Forelimb muscle (tissue), 1 donor: ENCODE measurements around the gene OTOA. TPM values are rescaled to one million over a fixed set of nuclear protein-coding genes. Genes with fewer than 3 reads are reported as not detected.

Source experiments
- polyA plus RNA-seq: library from polyadenylated mRNA; unstranded; fragments of 120-200 nt; gene quantifications from one replicate; pipeline ENCODE4 v1.2.1, GENCODE V29; 2013; ENCODE audit not compliant: insufficient read length

Gene OTOA
- polyA plus RNA-seq, 1 donor = 0.06 TPM

Other genes with a start within 250 kb of the OTOA start
- gene METTL9, start 64.4 kb upstream of the OTOA start, polyA plus RNA-seq = 97.8 TPM
- 3.1 TPM for gene IGSF6, start 11.4 kb upstream of the OTOA start, polyA plus RNA-seq
- 97.1 TPM for gene NPIPB4, start 193.8 kb downstream of the OTOA start, polyA plus RNA-seq